HG03571 (cell line): Measurements from ENCODE around the gene DHRS13.
A peak's percentile ranks its signal among the peaks of the same experiment; 100 is the strongest.
"Not testable (repeated sequence)": the region's sequence is repeated elsewhere in the genome, so short reads cannot be mapped to it uniquely, and the experiment has no call there.

Experiments
- ATAC-seq: cut with Tn5 transposase; IDR thresholded peaks from one replicate; pipeline ENCODE4 v1.9.1; 2021; ENCODE audit not compliant: unreplicated experiment

Gene DHRS13

GRCh38 chr17:28861393-28862203 lies 41.3 kb downstream of the DHRS13 start:
- no peak for ATAC-seq

DNA sequence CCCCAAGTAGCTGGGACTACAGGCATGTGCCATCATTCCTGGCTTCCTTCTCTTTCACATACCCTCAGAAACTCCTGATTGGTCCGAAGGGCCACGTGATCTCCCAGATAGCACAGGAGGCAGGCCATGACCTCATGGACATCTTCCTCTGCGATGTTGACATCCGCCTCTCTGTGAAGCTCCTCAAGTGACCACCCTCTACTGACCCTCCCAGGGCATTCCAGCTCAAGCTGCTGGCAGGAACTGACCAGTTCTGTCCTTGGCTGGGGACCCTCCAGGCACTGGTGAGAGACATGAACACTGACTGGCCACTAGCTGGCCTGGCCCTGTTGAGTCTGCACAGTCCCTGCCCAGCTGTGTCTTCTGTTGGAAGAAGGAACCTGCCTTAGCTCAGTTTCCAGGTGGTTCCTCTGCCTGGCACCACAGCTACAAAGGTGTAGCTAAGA lies 42.5 kb downstream of the DHRS13 start:
- ATAC-seq: no peak

DNA sequence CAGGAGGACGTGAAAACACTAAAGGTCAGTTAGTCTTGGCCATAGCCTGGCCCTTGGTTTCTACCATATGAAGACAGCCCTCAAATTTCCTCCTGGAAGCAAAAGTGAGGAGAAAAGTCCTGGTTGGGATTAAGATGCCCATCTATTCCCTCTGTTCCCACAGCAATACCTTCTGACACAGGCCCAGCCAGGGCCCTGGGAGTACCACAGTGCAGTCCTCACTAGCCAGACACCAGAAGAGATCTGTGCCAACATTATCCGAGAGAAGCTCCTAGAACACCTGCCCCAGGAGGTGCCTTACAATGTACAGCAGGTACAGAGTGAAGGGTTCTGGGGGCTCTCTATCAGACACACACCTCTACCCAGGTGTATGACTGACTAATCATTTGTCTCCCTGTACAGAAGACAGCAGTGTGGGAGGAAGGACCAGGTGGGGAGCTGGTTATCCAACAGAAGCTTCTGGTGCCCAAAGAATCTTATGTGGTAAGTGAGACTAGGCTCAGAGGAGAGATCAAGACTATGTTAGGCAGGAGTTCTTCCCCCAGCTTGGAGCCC lies 44.0 kb downstream of the DHRS13 start:
- ATAC-seq: no peak

GRCh38 chr17:28857905-28858800 lies 44.7 kb downstream of the DHRS13 start:
- no peak for ATAC-seq

GRCh38 chr17:28856028-28856574 lies 46.8 kb downstream of the DHRS13 start:
- no peak for ATAC-seq

DNA sequence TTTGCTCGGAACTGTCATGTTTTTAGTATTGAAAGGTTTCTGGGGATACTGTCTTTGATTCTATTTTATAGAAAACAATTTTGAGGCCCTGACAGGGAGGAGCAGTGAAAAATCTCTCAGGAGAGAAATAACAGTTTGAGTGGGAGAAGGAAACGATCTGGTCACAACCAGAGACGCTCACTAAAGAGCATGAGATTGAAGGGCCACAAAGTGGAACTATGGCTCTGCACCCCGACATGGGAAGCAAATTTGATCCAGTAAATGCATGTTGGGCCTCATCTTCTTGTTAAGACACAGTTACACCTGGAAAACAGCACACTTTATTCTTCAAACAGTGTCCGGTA lies 47.6 kb downstream of the DHRS13 start:
- no peak for ATAC-seq

DNA sequence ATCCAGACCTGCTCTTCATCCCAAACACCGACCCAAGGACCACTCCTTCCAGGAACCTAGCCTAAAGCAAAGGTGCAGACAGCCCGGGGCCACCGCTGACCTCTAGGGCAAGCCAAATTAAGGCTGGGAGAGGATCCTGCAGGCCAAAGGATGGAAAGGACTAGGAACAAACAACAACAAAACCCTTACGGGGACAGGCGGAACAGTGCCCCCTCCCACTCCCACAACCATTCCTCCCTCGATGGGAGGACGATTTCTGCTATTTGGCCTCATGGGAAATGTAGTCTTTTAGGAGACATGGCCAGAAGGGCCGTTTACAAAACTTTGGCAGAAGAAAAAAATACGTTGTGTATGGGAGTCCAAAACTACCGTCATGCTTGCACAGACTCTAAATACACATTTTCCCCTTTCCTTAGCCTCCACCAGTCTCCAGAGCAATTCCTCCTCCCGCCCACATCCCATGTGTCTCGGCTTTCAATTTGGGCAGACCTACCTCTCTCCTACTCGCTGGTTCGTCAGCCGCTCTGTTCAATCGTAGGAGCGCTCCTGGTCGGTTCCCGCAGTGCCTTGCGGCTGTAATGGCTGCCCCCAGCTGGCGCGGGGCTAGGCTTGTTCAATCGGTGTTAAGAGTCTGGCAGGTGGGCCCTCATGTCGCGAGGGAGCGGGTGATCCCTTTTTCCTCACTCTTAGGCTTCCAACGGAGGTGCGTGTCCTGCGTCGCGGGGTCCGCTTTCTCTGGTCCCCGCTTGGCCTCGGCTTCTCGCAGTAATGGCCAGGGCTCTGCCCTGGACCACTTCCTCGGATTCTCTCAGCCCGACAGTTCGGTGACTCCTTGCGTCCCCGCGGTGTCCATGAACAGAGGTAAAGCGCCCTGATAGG lies 48.2 kb downstream of the DHRS13 start, which contains the start of gene ERAL1:
ERAL1 (plus strand) TSS at position 560 of the 879 bp plus-strand sequence; CDS start at position 579, 19 bp downstream.
- ATAC-seq: peak; percentile 89

GRCh38 chr17:28853295-28853694 lies 49.6 kb downstream of the DHRS13 start:
- no peak for ATAC-seq

DNA sequence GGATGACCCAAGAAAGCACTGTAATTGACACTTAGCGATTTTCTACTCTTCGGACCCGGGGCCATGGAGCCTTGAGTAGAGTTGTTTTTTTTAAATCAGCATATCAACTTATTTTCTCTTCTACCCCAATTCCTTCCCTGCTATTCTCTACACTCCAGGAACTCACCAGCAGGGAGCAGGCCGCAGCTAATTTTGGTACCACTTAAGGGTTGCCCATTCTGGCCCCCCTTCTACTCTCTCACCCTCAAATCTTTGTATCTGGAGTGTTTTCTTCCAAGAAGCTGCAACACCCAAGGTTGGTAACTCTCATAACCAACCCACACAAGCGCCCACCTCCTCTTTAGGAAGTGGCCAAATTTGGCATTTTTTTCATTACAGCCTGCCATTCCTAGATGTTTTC lies 53.6 kb downstream of the DHRS13 start:
- ATAC-seq: no peak

GRCh38 chr17:28848667-28849066 lies 54.2 kb downstream of the DHRS13 start:
- not testable (repeated sequence) for ATAC-seq
